SK-N-SH treated with all-trans-retinoic acid at 6 μM for 48 hours (cell line): ENCODE measurements around the gene CDC34.
A peak's percentile ranks its signal among the peaks of the same experiment; 100 is the strongest.

Experiments used
- ATAC-seq: fragments of 200-7000 bp; cut with Tn5 transposase; 3 replicates; pipeline ENCODE4 v1.9.1; 2020; ENCODE audit warnings: mild to moderate bottlenecking, moderate library complexity
- ARNTL ChIP-seq: fragments of 450-650 bp; formaldehyde crosslinking; IDR thresholded peaks from 2 replicates; pipeline ENCODE4 v1.5.0; 2020; ENCODE audit warnings: low read depth, mild to moderate bottlenecking, moderate library complexity, borderline replicate concordance
- BACH2 ChIP-seq: fragments of 250-450 bp; sonication (Bioruptor Pico); IDR thresholded peaks from 2 replicates; pipeline ENCODE4 v1.9.0; 2021; ENCODE audit warnings: mild to moderate bottlenecking, borderline replicate concordance
- CREB5 ChIP-seq: fragments of 250-450 bp; sonication (Bioruptor Pico); IDR thresholded peaks from 2 replicates; pipeline ENCODE4 v1.5.1; 2020; ENCODE audit warnings: low read depth, mild to moderate bottlenecking, moderate library complexity
- CSDC2 ChIP-seq: fragments of 250-450 bp; sonication (Bioruptor Pico); IDR thresholded peaks from 2 replicates; pipeline ENCODE4 v1.5.0; 2020; ENCODE audit warnings: mild to moderate bottlenecking, moderate library complexity
- ESRRG ChIP-seq: fragments of 250-450 bp; sonication (Bioruptor Pico); IDR thresholded peaks from 2 replicates; pipeline ENCODE4 v1.6.1; 2021; ENCODE audit warnings: mild to moderate bottlenecking
- OSR1 ChIP-seq: fragments of 250-450 bp; sonication (Bioruptor Pico); IDR thresholded peaks from 2 replicates; pipeline ENCODE4 v1.8.0; 2022; ENCODE audit warnings: moderate library complexity, mild to moderate bottlenecking, inconsistent platforms
- PATZ1 ChIP-seq: fragments of 250-450 bp; sonication (Bioruptor Pico); IDR thresholded peaks from 2 replicates; pipeline ENCODE4 v1.8.0; 2020; ENCODE audit warnings: mild to moderate bottlenecking, moderate library complexity, borderline replicate concordance
- POU6F1 ChIP-seq: fragments of 250-450 bp; sonication (Bioruptor Pico); IDR thresholded peaks from 2 replicates; pipeline ENCODE4 v1.8.0; 2021; ENCODE audit warnings: low read depth, mild to moderate bottlenecking, moderate library complexity, borderline replicate concordance
- PPARA ChIP-seq: fragments of 250-450 bp; sonication (Bioruptor Pico); IDR thresholded peaks from 2 replicates; pipeline ENCODE4 v1.5.0; 2020; ENCODE audit warnings: mild to moderate bottlenecking, borderline replicate concordance
- RARB ChIP-seq: fragments of 250-450 bp; sonication (Bioruptor Pico); IDR thresholded peaks from 2 replicates; pipeline ENCODE4 v1.8.0; 2021; ENCODE audit warnings: mild to moderate bottlenecking, moderate library complexity
- SNAI2 ChIP-seq: fragments of 250-450 bp; sonication (Bioruptor Pico); IDR thresholded peaks from 2 replicates; pipeline ENCODE4 v1.5.0; 2020; ENCODE audit warnings: mild to moderate bottlenecking, moderate library complexity
- TCF4 ChIP-seq: fragments of 250-450 bp; sonication (Bioruptor Pico); IDR thresholded peaks from 2 replicates; pipeline ENCODE4 v1.8.0; 2021; ENCODE audit warnings: mild to moderate bottlenecking, moderate library complexity, borderline replicate concordance
- TOX ChIP-seq: fragments of 250-450 bp; sonication (Bioruptor Pico); IDR thresholded peaks from 2 replicates; pipeline ENCODE4 v1.8.0; 2021; ENCODE audit warnings: mild to moderate bottlenecking, moderate library complexity, borderline replicate concordance
- ZC3H10 ChIP-seq: fragments of 250-450 bp; sonication (Bioruptor Pico); IDR thresholded peaks from 2 replicates; pipeline ENCODE4 v1.5.1; 2021; ENCODE audit warnings: mild to moderate bottlenecking, moderate library complexity
- ZFP3 ChIP-seq: fragments of 250-450 bp; sonication (Bioruptor Pico); IDR thresholded peaks from 2 replicates; pipeline ENCODE4 v1.5.0; 2020; ENCODE audit warnings: mild to moderate bottlenecking, moderate library complexity
- ZFP30 ChIP-seq: fragments of 450-650 bp; formaldehyde crosslinking; IDR thresholded peaks from 2 replicates; pipeline ENCODE4 v1.5.0; 2022; ENCODE audit warnings: mild to moderate bottlenecking, moderate library complexity
- ZNF565 ChIP-seq: fragments of 450-650 bp; formaldehyde crosslinking; conservative IDR thresholded peaks from 2 replicates; pipeline ENCODE4 v1.5.0; 2020; ENCODE audit warnings: low read depth, mild to moderate bottlenecking, moderate library complexity
- ZNF70 ChIP-seq: fragments of 450-650 bp; formaldehyde crosslinking; IDR thresholded peaks from 2 replicates; pipeline ENCODE4 v1.5.0; 2020; ENCODE audit warnings: mild to moderate bottlenecking, moderate library complexity
- ZNF8 ChIP-seq: fragments of 450-650 bp; formaldehyde crosslinking; IDR thresholded peaks from 2 replicates; pipeline ENCODE4 v1.5.0; 2020; ENCODE audit warnings: mild to moderate bottlenecking, moderate library complexity
- TF ChIP-seq, protein P1 (sequence below): fragments of 250-450 bp; sonication (Bioruptor Pico); IDR thresholded peaks from 2 replicates; pipeline ENCODE4 v1.5.1; 2021; ENCODE audit warnings: mild to moderate bottlenecking, moderate library complexity
- TF ChIP-seq, protein P2 (sequence below): fragments of 250-450 bp; sonication (Bioruptor Pico); IDR thresholded peaks from 2 replicates; pipeline ENCODE4 v1.5.0; 2020; ENCODE audit warnings: mild to moderate bottlenecking, moderate library complexity

CDC34 gene

GRCh38 chr19:542173-542866 is 10.8 kb downstream of the CDC34 start:
- TF ChIP-seq ZFP3 (CRISPR knock-in tag) (no peak), ZNF8 (CRISPR knock-in tag) (no peak), ESRRG (CRISPR knock-in tag) (no peak), ZFP30 (CRISPR knock-in tag) (no peak), CREB5 (CRISPR knock-in tag) (no peak), ZNF565 (CRISPR knock-in tag) (no peak)
- TF ChIP-seq, protein P1, sequence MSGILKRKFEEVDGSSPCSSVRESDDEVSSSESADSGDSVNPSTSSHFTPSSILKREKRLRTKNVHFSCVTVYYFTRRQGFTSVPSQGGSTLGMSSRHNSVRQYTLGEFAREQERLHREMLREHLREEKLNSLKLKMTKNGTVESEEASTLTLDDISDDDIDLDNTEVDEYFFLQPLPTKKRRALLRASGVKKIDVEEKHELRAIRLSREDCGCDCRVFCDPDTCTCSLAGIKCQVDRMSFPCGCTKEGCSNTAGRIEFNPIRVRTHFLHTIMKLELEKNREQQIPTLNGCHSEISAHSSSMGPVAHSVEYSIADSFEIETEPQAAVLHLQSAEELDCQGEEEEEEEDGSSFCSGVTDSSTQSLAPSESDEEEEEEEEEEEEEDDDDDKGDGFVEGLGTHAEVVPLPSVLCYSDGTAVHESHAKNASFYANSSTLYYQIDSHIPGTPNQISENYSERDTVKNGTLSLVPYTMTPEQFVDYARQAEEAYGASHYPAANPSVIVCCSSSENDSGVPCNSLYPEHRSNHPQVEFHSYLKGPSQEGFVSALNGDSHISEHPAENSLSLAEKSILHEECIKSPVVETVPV = no peak
- TF ChIP-seq, protein P2, sequence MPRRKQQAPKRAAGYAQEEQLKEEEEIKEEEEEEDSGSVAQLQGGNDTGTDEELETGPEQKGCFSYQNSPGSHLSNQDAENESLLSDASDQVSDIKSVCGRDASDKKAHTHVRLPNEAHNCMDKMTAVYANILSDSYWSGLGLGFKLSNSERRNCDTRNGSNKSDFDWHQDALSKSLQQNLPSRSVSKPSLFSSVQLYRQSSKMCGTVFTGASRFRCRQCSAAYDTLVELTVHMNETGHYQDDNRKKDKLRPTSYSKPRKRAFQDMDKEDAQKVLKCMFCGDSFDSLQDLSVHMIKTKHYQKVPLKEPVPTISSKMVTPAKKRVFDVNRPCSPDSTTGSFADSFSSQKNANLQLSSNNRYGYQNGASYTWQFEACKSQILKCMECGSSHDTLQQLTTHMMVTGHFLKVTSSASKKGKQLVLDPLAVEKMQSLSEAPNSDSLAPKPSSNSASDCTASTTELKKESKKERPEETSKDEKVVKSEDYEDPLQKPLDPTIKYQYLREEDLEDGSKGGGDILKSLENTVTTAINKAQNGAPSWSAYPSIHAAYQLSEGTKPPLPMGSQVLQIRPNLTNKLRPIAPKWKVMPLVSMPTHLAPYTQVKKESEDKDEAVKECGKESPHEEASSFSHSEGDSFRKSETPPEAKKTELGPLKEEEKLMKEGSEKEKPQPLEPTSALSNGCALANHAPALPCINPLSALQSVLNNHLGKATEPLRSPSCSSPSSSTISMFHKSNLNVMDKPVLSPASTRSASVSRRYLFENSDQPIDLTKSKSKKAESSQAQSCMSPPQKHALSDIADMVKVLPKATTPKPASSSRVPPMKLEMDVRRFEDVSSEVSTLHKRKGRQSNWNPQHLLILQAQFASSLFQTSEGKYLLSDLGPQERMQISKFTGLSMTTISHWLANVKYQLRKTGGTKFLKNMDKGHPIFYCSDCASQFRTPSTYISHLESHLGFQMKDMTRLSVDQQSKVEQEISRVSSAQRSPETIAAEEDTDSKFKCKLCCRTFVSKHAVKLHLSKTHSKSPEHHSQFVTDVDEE = no peak
- TF ChIP-seq, all 23 proteins: peak for 0
- no peak for ATAC-seq

- ATAC-seq = peak; percentile 21
- TF ChIP-seq ZFP3 (CRISPR knock-in tag) (no peak), ZNF70 (CRISPR knock-in tag) (no peak), TCF4 (CRISPR knock-in tag) (no peak), BACH2 (no peak), CSDC2 (CRISPR knock-in tag) (no peak), ARNTL (no peak), PPARA (no peak), POU6F1 (no peak), ZNF565 (CRISPR knock-in tag) (no peak), ESRRG (CRISPR knock-in tag) (no peak), OSR1 (no peak), RARB (CRISPR knock-in tag) (no peak), ZC3H10 (CRISPR knock-in tag) (no peak), PATZ1 (no peak), TOX (CRISPR knock-in tag) (no peak), SNAI2 (no peak), ZFP30 (CRISPR knock-in tag) (no peak)
- TF ChIP-seq, protein P2 = no peak
- TF ChIP-seq, protein P1 = no peak
Observed at GRCh38 chr19:543910-544608, 12.5 kb downstream of the CDC34 start, which contains the start of gene GZMM. Gene GZMM (plus strand): TSS chr19:544053. CDS start chr19:544072, 19 bp downstream.
